Measurements from ENCODE around the gene HS2ST1. TPM values are rescaled to one million over a fixed set of nuclear protein-coding genes. Genes with fewer than 3 reads are reported as not detected.

HS2ST1 gene
- total RNA-seq, 2 donors from 2014 or later = 6.5 to 10.4 TPM

DNA sequence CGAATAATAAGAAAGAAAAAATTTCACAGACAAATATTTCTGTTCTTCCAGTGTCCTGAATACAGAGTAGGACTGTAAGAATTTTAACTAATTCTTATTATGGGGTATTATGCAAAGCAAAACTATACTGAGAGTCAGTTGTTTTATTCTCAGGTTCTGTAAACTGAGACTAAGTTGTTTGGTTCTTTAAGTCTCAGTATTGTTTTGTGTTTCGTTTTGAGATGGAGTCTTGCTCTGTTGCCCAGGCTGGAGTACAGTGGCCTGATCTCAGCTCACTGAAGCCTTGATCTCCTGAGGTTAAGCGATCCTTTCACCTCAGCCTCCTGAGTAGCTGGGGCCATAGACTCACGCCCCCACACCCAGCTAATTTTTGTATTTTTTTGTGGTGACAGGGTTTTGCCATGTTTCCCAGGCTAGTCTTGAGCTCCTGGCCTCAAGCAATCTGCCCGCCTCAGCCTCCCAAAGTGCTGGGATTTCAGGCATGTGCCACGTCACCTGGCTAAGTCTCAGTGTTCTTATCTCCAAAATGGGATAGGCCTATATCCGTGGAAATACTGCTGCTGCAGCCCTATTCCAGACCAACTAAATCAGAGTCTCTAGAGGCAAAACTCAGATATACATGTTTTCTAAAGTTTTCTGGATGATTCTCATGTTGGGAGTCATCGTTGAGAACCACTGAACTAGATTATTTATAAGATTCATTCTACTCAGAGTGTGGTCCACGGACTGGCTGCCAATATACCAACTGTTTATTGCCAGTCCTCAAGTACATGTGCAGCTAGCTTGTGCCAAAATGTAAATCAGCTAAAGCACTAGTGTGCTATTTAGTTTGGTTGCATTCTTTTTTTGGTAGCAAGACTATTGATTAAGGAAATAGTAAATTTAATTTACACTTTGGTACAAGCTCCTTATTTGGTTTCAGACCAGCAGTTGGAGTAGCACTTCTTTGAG lies 116.6 kb downstream of the HS2ST1 start:
- no peak overlapping the region for H3K27ac ChIP-seq
- H3K9me3 ChIP-seq = no peaks in the 10 kb centered on the region
- H3K4me3 ChIP-seq = no peak overlapping the region
- no peak for ATAC-seq (ENCODE audit: insufficient number of reproducible peaks, low FRiP score, low read depth)
- no peak for DNase-seq (ENCODE audit: low spot score)
- no peaks in the 10 kb centered on the region for H3K4me1 ChIP-seq (ENCODE audit: control insufficient read depth in 1 of 2, low read depth in 2 of 2)
- no peaks in the 10 kb centered on the region for H3K36me3 ChIP-seq
- TF ChIP-seq, protein P1, sequence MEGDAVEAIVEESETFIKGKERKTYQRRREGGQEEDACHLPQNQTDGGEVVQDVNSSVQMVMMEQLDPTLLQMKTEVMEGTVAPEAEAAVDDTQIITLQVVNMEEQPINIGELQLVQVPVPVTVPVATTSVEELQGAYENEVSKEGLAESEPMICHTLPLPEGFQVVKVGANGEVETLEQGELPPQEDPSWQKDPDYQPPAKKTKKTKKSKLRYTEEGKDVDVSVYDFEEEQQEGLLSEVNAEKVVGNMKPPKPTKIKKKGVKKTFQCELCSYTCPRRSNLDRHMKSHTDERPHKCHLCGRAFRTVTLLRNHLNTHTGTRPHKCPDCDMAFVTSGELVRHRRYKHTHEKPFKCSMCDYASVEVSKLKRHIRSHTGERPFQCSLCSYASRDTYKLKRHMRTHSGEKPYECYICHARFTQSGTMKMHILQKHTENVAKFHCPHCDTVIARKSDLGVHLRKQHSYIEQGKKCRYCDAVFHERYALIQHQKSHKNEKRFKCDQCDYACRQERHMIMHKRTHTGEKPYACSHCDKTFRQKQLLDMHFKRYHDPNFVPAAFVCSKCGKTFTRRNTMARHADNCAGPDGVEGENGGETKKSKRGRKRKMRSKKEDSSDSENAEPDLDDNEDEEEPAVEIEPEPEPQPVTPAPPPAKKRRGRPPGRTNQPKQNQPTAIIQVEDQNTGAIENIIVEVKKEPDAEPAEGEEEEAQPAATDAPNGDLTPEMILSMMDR (IDR thresholded peaks at IDR 0.05) = no peak
- H3K27me3 ChIP-seq (replicated peaks; ENCODE audit: insufficient read depth) = no peaks in the 10 kb centered on the region

DNA sequence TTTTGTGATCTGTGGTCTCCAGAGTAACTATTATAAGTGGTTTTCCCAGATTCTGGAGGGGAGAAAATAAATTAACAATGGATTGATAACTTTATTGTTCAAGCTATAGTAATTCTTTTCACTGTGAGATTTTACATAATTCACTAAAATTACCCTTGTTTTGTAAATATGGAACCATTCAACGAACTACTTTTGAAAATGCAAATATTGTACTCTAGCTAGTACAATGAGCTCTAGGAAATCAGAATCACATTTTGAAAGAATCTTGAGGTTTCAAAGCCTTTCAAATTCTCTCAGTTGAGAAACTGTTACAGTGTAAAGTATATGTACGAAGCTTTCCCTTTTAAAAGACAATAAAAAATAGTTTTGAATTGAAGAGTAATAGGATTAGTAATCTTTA lies 119.9 kb downstream of the HS2ST1 start:
- Histone ChIP-seq H3K4me1 (ENCODE audit: control insufficient read depth in 1 of 2, low read depth in 2 of 2) (no peaks in the 10 kb centered on the region), H3K9me3 (no peaks in the 10 kb centered on the region), H3K27ac (no peak overlapping the region), H3K4me3 (no peak overlapping the region), H3K36me3 (no peaks in the 10 kb centered on the region), H3K27me3 (replicated peaks; ENCODE audit: insufficient read depth) (no peaks in the 10 kb centered on the region)
- DNase-seq (ENCODE audit: low spot score) (no peak), ATAC-seq (ENCODE audit: insufficient number of reproducible peaks, low FRiP score, low read depth) (no peak)
- TF ChIP-seq, protein P1 (IDR thresholded peaks at IDR 0.05) = no peak

DNA sequence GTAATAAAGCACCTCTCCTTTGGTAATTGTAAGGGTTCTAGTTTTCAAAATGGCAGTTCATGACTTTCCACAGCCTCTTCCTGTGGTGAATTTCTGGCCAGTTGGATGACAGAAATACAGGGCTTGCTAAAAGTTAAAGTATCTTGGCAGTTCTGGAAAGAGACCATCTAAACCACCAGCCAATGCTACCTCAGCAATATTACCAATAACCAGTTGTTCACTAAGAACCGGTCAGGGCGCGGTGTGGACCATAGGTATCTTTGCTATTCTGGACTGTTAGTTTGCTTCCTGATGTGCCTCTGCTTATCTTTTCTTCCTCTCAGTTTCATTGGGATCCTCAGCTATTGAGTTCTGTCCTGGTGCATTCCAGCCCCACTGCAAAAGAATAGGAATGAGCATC lies 124.7 kb downstream of the HS2ST1 start:
- H3K4me1 ChIP-seq (ENCODE audit: control insufficient read depth in 1 of 2, low read depth in 2 of 2) = no peaks in the 10 kb centered on the region
- no peaks in the 10 kb centered on the region for H3K27me3 ChIP-seq (replicated peaks; ENCODE audit: insufficient read depth)
- H3K9me3 ChIP-seq = no peaks in the 10 kb centered on the region
- no peaks in the 10 kb centered on the region for H3K36me3 ChIP-seq
- no peak overlapping the region for H3K4me3 ChIP-seq
- H3K27ac ChIP-seq = no peak overlapping the region
- TF ChIP-seq, protein P1 (IDR thresholded peaks at IDR 0.05) = no peak
- no peak for DNase-seq (ENCODE audit: low spot score)
- no peak for ATAC-seq (ENCODE audit: insufficient number of reproducible peaks, low FRiP score, low read depth)

DNA sequence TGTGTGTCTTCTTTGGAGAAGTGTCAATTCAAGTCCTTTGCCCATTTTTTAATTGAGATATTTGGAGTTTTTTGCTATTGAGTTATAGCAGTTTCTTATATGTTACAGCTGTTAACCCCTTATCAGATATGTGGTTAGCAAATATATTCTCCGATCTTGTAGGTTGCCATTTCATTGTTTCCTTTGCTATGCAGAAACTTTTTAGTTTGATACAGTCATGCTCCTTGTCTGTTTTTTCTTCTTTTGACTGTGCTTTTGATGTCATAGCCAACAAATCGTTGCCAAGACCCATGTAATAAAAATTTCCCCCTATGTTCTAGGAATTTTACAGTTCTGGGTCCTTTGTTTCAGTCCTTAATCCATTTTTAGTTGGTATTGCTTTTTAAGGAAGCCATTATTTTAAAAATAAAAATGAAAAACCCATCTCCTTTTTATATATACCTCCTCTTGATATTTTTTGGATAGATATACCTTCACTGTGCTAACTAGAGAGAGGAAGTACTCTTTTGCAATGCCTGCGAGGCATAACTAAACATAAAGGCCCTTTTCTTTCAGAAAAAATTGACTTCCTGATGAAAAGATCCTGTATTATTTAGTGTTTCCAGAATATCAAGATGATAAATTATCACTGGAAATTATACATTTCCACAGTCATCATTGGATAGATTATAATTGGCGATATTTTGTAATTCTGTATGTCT lies 127.8 kb downstream of the HS2ST1 start:
- TF ChIP-seq, protein P1 (IDR thresholded peaks at IDR 0.05) = no peak
- no peaks in the 10 kb centered on the region for H3K4me1 ChIP-seq (ENCODE audit: control insufficient read depth in 1 of 2, low read depth in 2 of 2)
- no peaks in the 10 kb centered on the region for H3K36me3 ChIP-seq
- no peak overlapping the region for H3K27ac ChIP-seq
- H3K4me3 ChIP-seq = no peak overlapping the region
- ATAC-seq (ENCODE audit: insufficient number of reproducible peaks, low FRiP score, low read depth) = no peak
- no peaks in the 10 kb centered on the region for H3K27me3 ChIP-seq (replicated peaks; ENCODE audit: insufficient read depth)
- H3K9me3 ChIP-seq = no peaks in the 10 kb centered on the region
- DNase-seq (ENCODE audit: low spot score) = no peak

DNA sequence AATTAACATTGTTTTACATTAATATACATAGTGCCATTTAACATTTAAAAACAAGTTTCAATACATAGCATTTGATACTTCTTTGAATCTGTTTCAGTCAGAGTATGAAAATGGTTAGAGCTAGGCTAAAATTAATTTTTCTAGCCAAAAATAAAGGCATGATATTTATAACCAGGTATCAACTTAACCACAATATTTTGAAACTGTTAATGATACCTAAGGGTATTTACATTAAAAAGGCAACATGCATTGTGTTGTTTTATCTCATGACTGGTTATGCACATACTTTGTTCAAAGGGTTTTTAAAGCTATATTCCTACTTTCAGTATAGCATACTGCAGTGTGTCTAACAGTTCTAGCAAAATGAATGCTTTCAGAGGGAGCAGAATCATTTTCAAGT lies 130.0 kb downstream of the HS2ST1 start:
- H3K27me3 ChIP-seq (replicated peaks; ENCODE audit: insufficient read depth) = no peaks in the 10 kb centered on the region
- no peak for DNase-seq (ENCODE audit: low spot score)
- no peaks in the 10 kb centered on the region for H3K4me1 ChIP-seq (ENCODE audit: control insufficient read depth in 1 of 2, low read depth in 2 of 2)
- H3K9me3 ChIP-seq = peaks cover 8% of the 10 kb centered on the region
- no peak overlapping the region for H3K27ac ChIP-seq
- H3K36me3 ChIP-seq = no peaks in the 10 kb centered on the region
- H3K4me3 ChIP-seq = no peak overlapping the region
- no peak for ATAC-seq (ENCODE audit: insufficient number of reproducible peaks, low FRiP score, low read depth)
- TF ChIP-seq, protein P1 (IDR thresholded peaks at IDR 0.05) = no peak

All from thoracic aorta (tissue), 2 donors.